ENCODE data around the gene GSK3A.

The GSK3A gene

DNA sequence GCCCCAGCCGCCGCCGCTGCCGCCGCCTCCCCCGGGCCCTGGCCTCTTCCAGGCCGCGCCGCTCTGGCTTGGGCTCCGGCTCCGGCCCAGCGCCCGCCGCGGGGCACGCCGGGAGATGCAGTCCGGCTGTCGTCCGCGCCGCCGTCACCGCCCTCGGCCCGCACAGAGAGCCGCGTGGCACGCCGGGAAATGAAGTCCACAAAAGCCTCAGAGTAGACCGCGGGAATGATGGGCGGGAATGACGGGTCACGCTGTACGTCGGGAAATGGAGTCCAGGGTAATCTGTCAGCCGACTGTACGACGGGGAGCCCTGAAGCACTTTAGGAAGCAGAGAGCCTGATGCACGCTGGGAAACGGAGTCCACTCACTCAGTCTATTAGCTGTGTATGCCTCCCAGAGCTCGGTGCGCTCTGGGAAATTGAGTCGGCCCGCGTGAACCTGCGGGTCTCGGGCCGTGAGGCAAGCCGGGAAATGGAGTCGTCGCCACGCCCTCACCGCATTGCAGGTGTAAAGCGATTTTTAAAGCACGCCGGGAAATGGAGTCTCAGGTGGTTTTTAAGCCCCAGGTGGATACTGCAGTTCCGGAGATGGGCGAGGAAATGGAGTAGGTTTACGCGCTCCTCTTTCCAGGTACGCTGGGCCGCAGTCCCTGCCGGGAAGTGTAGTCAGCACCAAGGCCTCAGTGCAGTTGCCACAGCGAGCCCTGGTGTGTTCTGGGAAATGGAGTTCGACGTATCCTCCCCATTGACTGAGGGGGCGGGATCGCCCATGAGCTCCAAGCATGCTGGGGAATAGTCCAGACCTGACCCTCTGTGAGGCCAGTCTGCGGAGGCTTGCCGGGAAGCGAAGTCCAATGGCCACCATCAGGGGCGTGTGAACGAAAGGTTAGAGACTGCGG is at the start of gene GSK3A:
GSK3A (minus strand) TSS at position 91 of the 898 bp plus-strand sequence. CDS start 137 bp downstream, outside the sequence.
- Histone ChIP-seq H3F3A (ENCODE audit: low read depth) (no peaks in the 10 kb centered on the region), H2AFZ (ENCODE audit: low read length) (peak within 1 kb of the TSS; percentile 84), H3K27me3 (ENCODE audit: insufficient read depth, low read length, poor library complexity, severe bottlenecking) (no peaks in the 10 kb centered on the region), H3K9me2 (replicated peaks; ENCODE audit: low read depth, low read length) (no peaks in the 10 kb centered on the region), H4K20me1 (ENCODE audit: insufficient read depth, low read length, poor library complexity, severe bottlenecking) (peaks cover 8% of the 10 kb centered on the region), H3K9me3 (ENCODE audit: insufficient read depth, low read depth, low read length) (no peaks in the 10 kb centered on the region), H3K4me2 (ENCODE audit: low read depth, low read length, poor library complexity, severe bottlenecking) (peak within 1 kb of the TSS; percentile 90), H3K79me2 (ENCODE audit: insufficient read depth, low read length) (peaks cover 37% of the 10 kb centered on the region), H3K4me3 (ENCODE audit: low read length, poor library complexity, severe bottlenecking) (peak within 1 kb of the TSS; percentile 78), H3K36me3 (ENCODE audit: insufficient read depth, low read length) (no peaks in the 10 kb centered on the region), H3K4me1 (ENCODE audit: insufficient read depth, low read length, poor library complexity, severe bottlenecking) (peaks cover 30% of the 10 kb centered on the region), H3K9ac (ENCODE audit: low read depth, low read length, poor library complexity, severe bottlenecking) (peak within 1 kb of the TSS; percentile 93)
- TF ChIP-seq EZH2phosphoT487 (IDR thresholded peaks at IDR 0.05; ENCODE audit: borderline replicate concordance): no peak
- TF ChIP-seq, protein P1, sequence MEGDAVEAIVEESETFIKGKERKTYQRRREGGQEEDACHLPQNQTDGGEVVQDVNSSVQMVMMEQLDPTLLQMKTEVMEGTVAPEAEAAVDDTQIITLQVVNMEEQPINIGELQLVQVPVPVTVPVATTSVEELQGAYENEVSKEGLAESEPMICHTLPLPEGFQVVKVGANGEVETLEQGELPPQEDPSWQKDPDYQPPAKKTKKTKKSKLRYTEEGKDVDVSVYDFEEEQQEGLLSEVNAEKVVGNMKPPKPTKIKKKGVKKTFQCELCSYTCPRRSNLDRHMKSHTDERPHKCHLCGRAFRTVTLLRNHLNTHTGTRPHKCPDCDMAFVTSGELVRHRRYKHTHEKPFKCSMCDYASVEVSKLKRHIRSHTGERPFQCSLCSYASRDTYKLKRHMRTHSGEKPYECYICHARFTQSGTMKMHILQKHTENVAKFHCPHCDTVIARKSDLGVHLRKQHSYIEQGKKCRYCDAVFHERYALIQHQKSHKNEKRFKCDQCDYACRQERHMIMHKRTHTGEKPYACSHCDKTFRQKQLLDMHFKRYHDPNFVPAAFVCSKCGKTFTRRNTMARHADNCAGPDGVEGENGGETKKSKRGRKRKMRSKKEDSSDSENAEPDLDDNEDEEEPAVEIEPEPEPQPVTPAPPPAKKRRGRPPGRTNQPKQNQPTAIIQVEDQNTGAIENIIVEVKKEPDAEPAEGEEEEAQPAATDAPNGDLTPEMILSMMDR (conservative IDR thresholded peaks at IDR 0.05; ENCODE audit: low read length): no peak

DNA sequence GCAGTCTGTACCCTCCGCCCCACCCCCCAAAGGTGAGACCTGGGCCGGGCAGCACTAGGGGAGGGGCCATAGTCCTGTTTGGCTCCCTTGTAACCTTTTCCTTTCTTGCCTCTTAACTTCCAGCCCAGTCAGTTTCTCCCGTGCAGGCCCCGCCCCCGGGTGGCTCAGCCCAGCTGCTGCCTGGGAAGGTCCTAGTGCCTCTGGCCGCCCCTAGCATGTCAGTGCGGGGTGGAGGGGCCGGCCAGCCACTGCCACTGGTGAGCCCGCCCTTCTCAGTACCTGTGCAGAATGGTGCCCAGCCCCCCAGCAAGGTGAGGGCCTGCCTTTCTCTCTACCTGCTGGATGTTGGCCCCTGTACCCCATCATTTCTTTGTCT is 49.0 kb upstream of the GSK3A start:
- H3K9me2 ChIP-seq (replicated peaks; ENCODE audit: low read depth, low read length): no peaks in the 10 kb centered on the region
- H3K27me3 ChIP-seq (ENCODE audit: insufficient read depth, low read length, poor library complexity, severe bottlenecking): no peaks in the 10 kb centered on the region
- H3K4me2 ChIP-seq (ENCODE audit: low read depth, low read length, poor library complexity, severe bottlenecking): no peak overlapping the region
- H3K79me2 ChIP-seq (ENCODE audit: insufficient read depth, low read length): peaks cover 5% of the 10 kb centered on the region; the same call in 1 of the 2 replicates
- TF ChIP-seq, protein P1 (conservative IDR thresholded peaks at IDR 0.05; ENCODE audit: low read length): no peak
- TF ChIP-seq EZH2phosphoT487 (IDR thresholded peaks at IDR 0.05; ENCODE audit: borderline replicate concordance): no peak
- H3K4me3 ChIP-seq (ENCODE audit: low read length, poor library complexity, severe bottlenecking): no peak overlapping the region
- H3F3A ChIP-seq (ENCODE audit: low read depth): no peaks in the 10 kb centered on the region
- peaks cover under 1% of the 10 kb centered on the region for H3K4me1 ChIP-seq (ENCODE audit: insufficient read depth, low read length, poor library complexity, severe bottlenecking)
- H3K9me3 ChIP-seq (ENCODE audit: insufficient read depth, low read depth, low read length): no peaks in the 10 kb centered on the region
- no peak overlapping the region for H3K9ac ChIP-seq (ENCODE audit: low read depth, low read length, poor library complexity, severe bottlenecking)
- H2AFZ ChIP-seq (ENCODE audit: low read length): no peak overlapping the region
- peaks cover 66% of the 10 kb centered on the region; the same call in 1 of the 2 replicates for H3K36me3 ChIP-seq (ENCODE audit: insufficient read depth, low read length)
- H4K20me1 ChIP-seq (ENCODE audit: insufficient read depth, low read length, poor library complexity, severe bottlenecking): peaks cover 5% of the 10 kb centered on the region

DNA sequence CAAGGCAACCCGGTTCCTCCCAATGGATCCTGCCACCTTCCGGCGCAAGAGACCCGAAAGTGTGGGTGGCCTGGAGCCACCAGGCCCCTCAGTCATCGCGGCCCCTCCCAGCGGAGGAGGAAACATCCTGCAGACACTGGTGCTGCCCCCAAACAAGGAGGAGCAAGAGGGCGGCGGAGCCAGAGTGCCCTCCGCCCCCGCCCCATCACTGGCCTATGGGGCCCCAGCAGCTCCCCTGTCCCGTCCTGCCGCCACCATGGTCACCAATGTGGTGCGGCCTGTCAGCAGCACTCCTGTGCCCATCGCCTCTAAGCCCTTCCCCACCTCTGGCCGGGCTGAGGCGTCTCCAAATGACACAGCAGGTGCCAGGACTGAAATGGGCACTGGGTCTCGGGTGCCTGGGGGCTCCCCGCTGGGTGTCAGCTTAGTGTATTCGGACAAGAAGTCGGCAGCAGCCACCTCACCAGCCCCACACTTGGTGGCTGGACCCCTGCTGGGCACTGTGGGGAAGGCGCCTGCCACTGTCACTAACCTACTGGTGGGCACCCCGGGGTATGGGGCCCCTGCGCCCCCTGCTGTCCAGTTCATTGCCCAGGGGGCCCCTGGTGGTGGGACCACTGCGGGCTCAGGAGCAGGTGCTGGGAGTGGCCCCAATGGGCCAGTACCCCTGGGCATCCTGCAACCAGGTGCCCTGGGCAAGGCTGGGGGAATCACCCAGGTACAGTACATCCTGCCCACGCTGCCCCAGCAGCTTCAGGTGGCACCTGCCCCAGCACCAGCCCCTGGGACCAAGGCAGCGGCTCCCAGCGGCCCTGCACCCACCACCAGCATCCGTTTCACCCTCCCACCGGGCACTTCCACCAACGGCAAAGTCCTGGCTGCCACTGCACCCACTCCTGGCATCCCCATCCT is 48.4 kb upstream of the GSK3A start:
- Histone ChIP-seq H3K4me1 (ENCODE audit: insufficient read depth, low read length, poor library complexity, severe bottlenecking) (peaks cover 7% of the 10 kb centered on the region), H4K20me1 (ENCODE audit: insufficient read depth, low read length, poor library complexity, severe bottlenecking) (peaks cover 10% of the 10 kb centered on the region), H3K79me2 (ENCODE audit: insufficient read depth, low read length) (peaks cover 11% of the 10 kb centered on the region; the same call in 1 of the 2 replicates), H3K27me3 (ENCODE audit: insufficient read depth, low read length, poor library complexity, severe bottlenecking) (no peaks in the 10 kb centered on the region), H3K4me2 (ENCODE audit: low read depth, low read length, poor library complexity, severe bottlenecking) (no peak overlapping the region), H3K9ac (ENCODE audit: low read depth, low read length, poor library complexity, severe bottlenecking) (no peak overlapping the region), H3K36me3 (ENCODE audit: insufficient read depth, low read length) (peaks cover 66% of the 10 kb centered on the region; the same call in 1 of the 2 replicates), H3K9me2 (replicated peaks; ENCODE audit: low read depth, low read length) (no peaks in the 10 kb centered on the region), H3K9me3 (ENCODE audit: insufficient read depth, low read depth, low read length) (no peaks in the 10 kb centered on the region), H3F3A (ENCODE audit: low read depth) (no peaks in the 10 kb centered on the region), H3K4me3 (ENCODE audit: low read length, poor library complexity, severe bottlenecking) (no peak overlapping the region), H2AFZ (ENCODE audit: low read length) (no peak overlapping the region)
- TF ChIP-seq, protein P1 (conservative IDR thresholded peaks at IDR 0.05; ENCODE audit: low read length): peak; percentile 98
- TF ChIP-seq EZH2phosphoT487 (IDR thresholded peaks at IDR 0.05; ENCODE audit: borderline replicate concordance): no peak
